ENCODE results near the gene ROR1.

ROR1 gene

GRCh38 chr1:63914241-63914640 lies 140.4 kb downstream of the ROR1 start:
- no peak for TF ChIP-seq POLR2AphosphoS5 (IDR thresholded peaks at IDR 0.05; ENCODE audit: low read depth, low read length)

- TF ChIP-seq SIN3A (IDR thresholded peaks at IDR 0.05; ENCODE audit: borderline replicate concordance, insufficient read depth, low read length) = no peak
- TF ChIP-seq FOXP2 (optimal IDR thresholded peaks at IDR 0.05; ENCODE audit: borderline replicate concordance, extremely low read depth, extremely low read length, insufficient read depth) = no peak
- no peak for TF ChIP-seq REST (IDR thresholded peaks at IDR 0.05; ENCODE audit: insufficient read depth in 1 of 2, low read depth in 2 of 2, low read length in 2 of 2)
- no peak for TF ChIP-seq POLR2AphosphoS5 (IDR thresholded peaks at IDR 0.05; ENCODE audit: low read depth, low read length)
- TF ChIP-seq TAF1 (IDR thresholded peaks at IDR 0.05; ENCODE audit: borderline replicate concordance, insufficient read depth, low read length) = no peak
These were observed 140.9 kb downstream of the ROR1 start for GRCh38 chr1:63914706-63915105.

GRCh38 chr1:63915121-63915520 lies 141.3 kb downstream of the ROR1 start:
- TF ChIP-seq FOXP2 (optimal IDR thresholded peaks at IDR 0.05; ENCODE audit: borderline replicate concordance, extremely low read depth, extremely low read length, insufficient read depth) (no peak), SIN3A (IDR thresholded peaks at IDR 0.05; ENCODE audit: borderline replicate concordance, insufficient read depth, low read length) (no peak), TAF1 (IDR thresholded peaks at IDR 0.05; ENCODE audit: borderline replicate concordance, insufficient read depth, low read length) (no peak), POLR2AphosphoS5 (IDR thresholded peaks at IDR 0.05; ENCODE audit: low read depth, low read length) (no peak), REST (IDR thresholded peaks at IDR 0.05; ENCODE audit: insufficient read depth in 1 of 2, low read depth in 2 of 2, low read length in 2 of 2) (no peak)

GRCh38 chr1:63916485-63917360 lies 142.9 kb downstream of the ROR1 start:
- TF ChIP-seq SIN3A (IDR thresholded peaks at IDR 0.05; ENCODE audit: borderline replicate concordance, insufficient read depth, low read length) (no peak), FOXP2 (optimal IDR thresholded peaks at IDR 0.05; ENCODE audit: borderline replicate concordance, extremely low read depth, extremely low read length, insufficient read depth) (no peak), POLR2AphosphoS5 (IDR thresholded peaks at IDR 0.05; ENCODE audit: low read depth, low read length) (no peak), REST (IDR thresholded peaks at IDR 0.05; ENCODE audit: insufficient read depth in 1 of 2, low read depth in 2 of 2, low read length in 2 of 2) (no peak), TAF1 (IDR thresholded peaks at IDR 0.05; ENCODE audit: borderline replicate concordance, insufficient read depth, low read length) (no peak)

GRCh38 chr1:63917571-63918417 lies 144.0 kb downstream of the ROR1 start:
- TF ChIP-seq SIN3A (IDR thresholded peaks at IDR 0.05; ENCODE audit: borderline replicate concordance, insufficient read depth, low read length) (no peak), FOXP2 (optimal IDR thresholded peaks at IDR 0.05; ENCODE audit: borderline replicate concordance, extremely low read depth, extremely low read length, insufficient read depth) (no peak), REST (IDR thresholded peaks at IDR 0.05; ENCODE audit: insufficient read depth in 1 of 2, low read depth in 2 of 2, low read length in 2 of 2) (no peak), POLR2AphosphoS5 (IDR thresholded peaks at IDR 0.05; ENCODE audit: low read depth, low read length) (no peak), TAF1 (IDR thresholded peaks at IDR 0.05; ENCODE audit: borderline replicate concordance, insufficient read depth, low read length) (no peak)
